Measurements from ENCODE around the gene MACROD2.
"Not testable (repeated sequence)": the region's sequence is repeated elsewhere in the genome, so short reads cannot be mapped to it uniquely, and the experiment has no call there.

MACROD2 gene

GRCh38 chr20:14981486-14981885, 986.2 kb downstream of the MACROD2 start:
- not testable (repeated sequence) for DNase-seq

- not testable (repeated sequence) for DNase-seq
Measured at GRCh38 chr20:14982324-14982723, 987.0 kb downstream of the MACROD2 start.

- DNase-seq = no peak
Measured at GRCh38 chr20:14984305-14984704, 989.0 kb downstream of the MACROD2 start.

- DNase-seq = no peak
Measured at GRCh38 chr20:14984768-14985622, 989.7 kb downstream of the MACROD2 start.

GRCh38 chr20:14986026-14986655, 990.8 kb downstream of the MACROD2 start:
- DNase-seq = no peak

- DNase-seq = no peak
Measured at GRCh38 chr20:14986656-14987055, 991.3 kb downstream of the MACROD2 start.

- no peak for DNase-seq
Measured at GRCh38 chr20:14989535-14990290, 994.4 kb downstream of the MACROD2 start.

- no peak for DNase-seq
Measured at GRCh38 chr20:14991023-14991422, 995.7 kb downstream of the MACROD2 start.

- DNase-seq = no peak
Measured at GRCh38 chr20:14992153-14992552, 996.8 kb downstream of the MACROD2 start.

GRCh38 chr20:14992961-14993360, 997.6 kb downstream of the MACROD2 start:
- DNase-seq = no peak

GRCh38 chr20:14996883-14997672, 1001.8 kb downstream of the MACROD2 start:
- DNase-seq = no peak

GRCh38 chr20:14997791-14998190, 1002.5 kb downstream of the MACROD2 start:
- DNase-seq = no peak

- DNase-seq = no peak
Measured at GRCh38 chr20:15005300-15005986, 1010.1 kb downstream of the MACROD2 start.

GRCh38 chr20:15011631-15012030, 1016.3 kb downstream of the MACROD2 start:
- no peak for DNase-seq

GRCh38 chr20:15012566-15012965, 1017.2 kb downstream of the MACROD2 start:
- no peak for DNase-seq

- DNase-seq = not testable (repeated sequence)
Measured at GRCh38 chr20:15016875-15017274, 1021.6 kb downstream of the MACROD2 start.

GRCh38 chr20:15018966-15019365, 1023.6 kb downstream of the MACROD2 start:
- no peak for DNase-seq

- no peak for DNase-seq
Measured at GRCh38 chr20:15020845-15021244, 1025.5 kb downstream of the MACROD2 start.

- DNase-seq = no peak
Measured at GRCh38 chr20:15022921-15023320, 1027.6 kb downstream of the MACROD2 start.

GRCh38 chr20:15026759-15027158, 1031.4 kb downstream of the MACROD2 start:
- DNase-seq = no peak

GRCh38 chr20:15030826-15031225, 1035.5 kb downstream of the MACROD2 start:
- DNase-seq = no peak
